GM12878 (cell line): Measurements from ENCODE around the gene RGL1. TPM values are rescaled to one million over a fixed set of nuclear protein-coding genes. Genes with fewer than 3 reads are reported as not detected.
A peak's percentile ranks its signal among the peaks of the same experiment; 100 is the strongest.

Experiments
- ATAC-seq: fragments of 200-7000 bp; cut with Tn5 transposase; 3 replicates; pipeline ENCODE4 v1.9.1; 2020; ENCODE audit warnings: mild to moderate bottlenecking, moderate library complexity
- BruUV-seq: library from RNA; stranded (reverse); fragments of 400-500 nt; replicated peaks from 2 replicates; lab custom pipeline; 2021; lab: Mats Ljungman, UMichigan
- CTCF ChIA-PET: fragments of 300-600 bp; sonication (Branson Sonifier 250); formaldehyde crosslinking; extraction: SDS; loops from one replicate; lab custom pipeline; 2021; ENCODE audit warnings: inconsistent platforms; lab: Yijun Ruan, JAX
- POLR2A ChIA-PET: fragments of 350-600 bp; formaldehyde crosslinking; extraction: SDS; loops from one replicate; lab custom pipeline; 2021; ENCODE audit warnings: inconsistent platforms; lab: Charles Lee
- RAD21 ChIA-PET: fragments of 300-600 bp; sonication (Branson Sonifier 250); formaldehyde crosslinking; loops from one replicate; lab custom pipeline; 2023; ENCODE audit warnings: antibody characterized with exemption; ENCODE audit not compliant: unreplicated experiment; lab: Charles Lee
- SMC1A ChIA-PET: fragments of 300-600 bp; sonication (Branson Sonifier 250); formaldehyde crosslinking; loops from one replicate; lab custom pipeline; 2023; ENCODE audit not compliant: unreplicated experiment, uncharacterized antibody; lab: Charles Lee
- DNase-seq: peaks from one replicate; pipeline ENCODE4 v3.0.0-alpha.2; 2011; ENCODE audit warnings: low read depth, low spot score
- FAIRE-seq: peaks from 3 replicates; lab custom pipeline; 2011; peaks lifted over from hg19 to GRCh38; lab: Jason Lieb, UNC
- H2AFZ ChIP-seq: 2 replicates; pipeline ENCODE4 v1.6.0; 2011; ENCODE audit warnings: low read depth, low read length, control low read depth; ENCODE audit not compliant: control insufficient read depth
- H3K27ac ChIP-seq: 2 replicates; pipeline ENCODE4 v1.5.1; 2011; ENCODE audit warnings: control low read depth; ENCODE audit not compliant: control insufficient read depth, insufficient read depth
- H3K27me3 ChIP-seq, 2 experiments: replicated peaks in 1 of 2; 2 replicates each; pipeline versions ENCODE4 v1.6.0 to v1.6.1; 2011; ENCODE audit warnings: low read length in 1 of 2; ENCODE audit not compliant: control insufficient read depth in 2 of 2, insufficient read depth in 2 of 2
- H3K36me3 ChIP-seq, 2 experiments: 2 replicates each; pipeline ENCODE4 v1.5.1; 2011; ENCODE audit warnings: low read length in 1 of 2; ENCODE audit not compliant: control insufficient read depth in 2 of 2, insufficient read depth in 2 of 2
- H3K4me1 ChIP-seq: 2 replicates; pipeline ENCODE4 v1.6.1; 2011; ENCODE audit warnings: mild to moderate bottlenecking, low read length, moderate library complexity, mixed read lengths; ENCODE audit not compliant: control insufficient read depth, insufficient read depth
- H3K4me2 ChIP-seq: 2 replicates; pipeline ENCODE4 v1.6.0; 2011; ENCODE audit warnings: control low read depth; ENCODE audit not compliant: control insufficient read depth, insufficient read depth
- H3K4me3 ChIP-seq: fragments of 200-600 bp; sonication (generic); 2 replicates; pipeline ENCODE4 v1.5.1; 2016
- H3K79me2 ChIP-seq: 2 replicates; pipeline ENCODE4 v1.6.0; 2011; ENCODE audit warnings: low read length; ENCODE audit not compliant: control insufficient read depth, insufficient read depth
- H3K9ac ChIP-seq: 2 replicates; pipeline ENCODE4 v1.8.0; 2011; ENCODE audit warnings: low read length, control low read depth, mixed read lengths; ENCODE audit not compliant: control insufficient read depth, insufficient read depth
- H3K9me3 ChIP-seq: replicated peaks from 3 replicates; pipeline ENCODE4 v1.5.1; 2011; ENCODE audit warnings: mild to moderate bottlenecking, low read length; ENCODE audit not compliant: control insufficient read depth, insufficient read depth
- H4K20me1 ChIP-seq: 2 replicates; pipeline ENCODE4 v1.6.0; 2011; ENCODE audit not compliant: control insufficient read depth, insufficient read depth
- EGR1 ChIP-seq, 2 experiments: IDR thresholded peaks; 1 replicate in 1 of 2; 2 replicates in 1 of 2; pipeline ENCODE4 v1.6.1; 2011 to 2012; ENCODE audit warnings: low read depth in 2 of 2, low read length in 2 of 2, borderline replicate concordance in 1 of 2, mild to moderate bottlenecking in 1 of 2, moderate library complexity in 1 of 2
- EP300 ChIP-seq, 2 experiments: fragments of 150-350 bp in 1 of 2; IDR thresholded peaks; 2 replicates each; pipeline ENCODE4 v1.6.1; 2011 to 2012; ENCODE audit warnings: low read depth in 2 of 2, low read length in 2 of 2, borderline replicate concordance in 1 of 2, improper control_type of control experiment in 1 of 2, inconsistent platforms in 1 of 2; ENCODE audit not compliant: control insufficient read depth in 1 of 2
- FOXM1 ChIP-seq: IDR thresholded peaks from 2 replicates; pipeline ENCODE4 v1.6.1; 2012; ENCODE audit warnings: low read depth, mild to moderate bottlenecking, inconsistent platforms, low read length, moderate library complexity
- GATAD2B ChIP-seq: fragments of 450-650 bp; conservative IDR thresholded peaks from 2 replicates; pipeline ENCODE4 v1.6.1; 2017; ENCODE audit warnings: low read depth, mild to moderate bottlenecking, moderate library complexity
- HDAC2 ChIP-seq: fragments of 200-600 bp; sonication (generic); IDR thresholded peaks from 2 replicates; pipeline ENCODE4 v1.6.1; 2017
- NFIC ChIP-seq: IDR thresholded peaks from 2 replicates; pipeline ENCODE4 v1.6.1; 2012; ENCODE audit warnings: low read depth, mild to moderate bottlenecking, inconsistent platforms, low read length, moderate library complexity
- NR2F1 ChIP-seq: fragments of 450-650 bp; conservative IDR thresholded peaks from 2 replicates; pipeline ENCODE4 v1.6.1; 2017; ENCODE audit warnings: mild to moderate bottlenecking
- NRF1 ChIP-seq: conservative IDR thresholded peaks from 2 replicates; pipeline ENCODE4 v1.6.1; 2011; ENCODE audit warnings: mild to moderate bottlenecking, low read depth, low read length, improper control_type of control experiment
- PAX8 ChIP-seq: fragments of 450-650 bp; IDR thresholded peaks from 2 replicates; pipeline ENCODE4 v1.6.1; 2017; ENCODE audit warnings: mild to moderate bottlenecking, moderate library complexity
- TAF1 ChIP-seq: IDR thresholded peaks from 2 replicates; pipeline ENCODE4 v1.6.1; 2011; ENCODE audit warnings: mild to moderate bottlenecking, low read depth, low read length, borderline replicate concordance
- TCF3 ChIP-seq: IDR thresholded peaks from 2 replicates; pipeline ENCODE4 v1.6.1; 2012; ENCODE audit warnings: low read depth, mild to moderate bottlenecking, low read length, borderline replicate concordance; ENCODE audit not compliant: insufficient read depth
- WGBS: methylation state at CpG from one replicate; pipeline ENCODE4 v1.1.6; 2016; ENCODE audit warnings: low lambda C conversion rate; ENCODE audit not compliant: insufficient replicate concordance, insufficient coverage; ENCODE audit errors: missing lambda C conversion rate; 5-methylcytosine and 5-hydroxymethylcytosine counted together
- in situ Hi-C: fragments of 300-500 bp; cut with MboI; formaldehyde crosslinking; loops from 9 replicates; pipeline ENCODE4 v1.14.3; 2018; ENCODE audit warnings: mixed read lengths
- intact Hi-C: fragments of 100-400 bp; cut with micrococcal nuclease; formaldehyde crosslinking; loops from one replicate; pipeline ENCODE4 v1.14.2; 2022; ENCODE audit not compliant: unreplicated experiment
- polyA plus RNA-seq, 11 experiments: library from polyadenylated mRNA; depleted of rRNA in 4 of 11; unstranded in 6 of 11; stranded (reverse) in 5 of 11; fragments of >200 nt; fragmentation: Nextera tagmentation in 4 of 11; fragmentation: Illumina TruSeq in 1 of 11; extraction: Ambion mirVana in 4 of 11; extraction: Trizol in 1 of 11; gene quantifications; 1 replicate in 1 of 11; 2 replicates in 10 of 11; pipeline versions ENCODE4 v1.2.1 to v1.2.3, GENCODE V29; 2011 to 2016; ENCODE audit warnings: inconsistent platforms in 2 of 11, missing spikeins in 2 of 11, low read depth in 1 of 11
- total RNA-seq, 4 experiments: library from RNA; depleted of rRNA in 3 of 4; stranded (reverse); fragments of >200 nt in 3 of 4; fragmentation: Illumina TruSeq in 1 of 4; extraction: Trizol in 1 of 4; gene quantifications; 2 replicates each; pipeline versions ENCODE4 v1.2.1 to v1.2.3, GENCODE V29; 2013 to 2021
- TF ChIP-seq, protein P1 (sequence below): IDR thresholded peaks from 2 replicates; pipeline ENCODE4 v1.6.1; 2012; ENCODE audit warnings: low read depth, low read length, improper control_type of control experiment
- TF ChIP-seq, protein P2 (sequence below): IDR thresholded peaks from 2 replicates; pipeline ENCODE4 v1.6.1; 2012; ENCODE audit warnings: improper control_type of control experiment, low read depth, low read length; ENCODE audit not compliant: insufficient replicate concordance
- TF ChIP-seq, protein P3 (sequence below): fragments of 450-650 bp; IDR thresholded peaks from 2 replicates; pipeline ENCODE4 v1.6.1; 2017; ENCODE audit warnings: low read depth, mild to moderate bottlenecking, moderate library complexity

The RGL1 gene
- total and polyA plus RNA-seq, 10 of the 15 experiments (the other 5 are each of a cell fraction or from before 2014, with no cell fraction given), result 8.1 to 25.0 (median 19.0) TPM

DNA sequence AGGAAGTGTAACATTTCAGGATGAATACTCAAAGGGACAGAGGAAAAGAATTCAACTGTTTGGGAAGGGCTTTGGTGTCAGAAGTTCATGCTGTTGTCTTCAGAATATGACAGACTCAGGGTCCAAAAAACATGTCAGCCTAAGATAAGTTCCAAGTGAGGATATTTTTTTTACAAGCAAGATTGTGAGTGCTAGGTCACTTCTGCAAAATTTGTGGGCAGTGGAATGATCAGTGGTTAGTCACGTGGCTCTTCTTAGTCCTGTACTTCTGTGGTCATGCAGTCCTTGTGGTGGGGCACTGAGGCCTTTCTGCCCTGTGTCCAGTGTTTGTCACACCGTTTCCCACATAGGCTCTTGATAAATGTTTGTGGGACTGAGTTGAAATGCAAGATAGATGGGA is 5.2 kb downstream of the RGL1 start:
- ChIA-PET POLR2A (no interaction called here), RAD21 (interaction anchor here (2.2 kb wide), 1 partner anchor 32 kb away, joined by 8 read pairs; no protein-coding TSS in a partner anchor), SMC1A (interaction anchor here (0.9 to 6.4 kb wide), 6 partner anchors 14 to 105 kb away, joined by 3 to 42 read pairs (median 6); no protein-coding TSS in a partner anchor), CTCF (interaction anchor here (0.8 to 1.1 kb wide), 2 partner anchors 23 to 107 kb away, joined by 3 read pairs; no protein-coding TSS in a partner anchor)
- H4K20me1 ChIP-seq, result no peaks in the 10 kb centered on the region
- peak overlapping the region; percentile 74 for H3K4me2 ChIP-seq
- ATAC-seq (peak; percentile 37), FAIRE-seq (no peak), DNase-seq (peak; percentile 40)
- peak overlapping the region; percentile 26; the same call in 1 of the 2 replicates for H3K9ac ChIP-seq
- no peaks in the 10 kb centered on the region for H3K9me3 ChIP-seq
- no peaks in the 10 kb centered on the region for H3K36me3 ChIP-seq
- intact Hi-C loops, result no loop called here
- no peaks in the 10 kb centered on the region for H3K27me3 ChIP-seq
- peaks cover 27% of the 10 kb centered on the region; the same call in 1 of the 2 replicates for H3K4me1 ChIP-seq
- H3K79me2 ChIP-seq, result peaks cover 95% of the 10 kb centered on the region
- in situ Hi-C loops, result no loop called here
- BruUV-seq, result no TSS peak
- WGBS, result 32% methylated on average over 2 of the region's 2 CpGs
- peak overlapping the region; percentile 46 for H3K27ac ChIP-seq
- peak overlapping the region; percentile 90; the same call in 1 of the 2 replicates for H3K4me3 ChIP-seq
- no peak overlapping the region for H2AFZ ChIP-seq
- no peak for TF ChIP-seq GATAD2B
- TF ChIP-seq NR2F1, result no peak
- TF ChIP-seq, protein P1, sequence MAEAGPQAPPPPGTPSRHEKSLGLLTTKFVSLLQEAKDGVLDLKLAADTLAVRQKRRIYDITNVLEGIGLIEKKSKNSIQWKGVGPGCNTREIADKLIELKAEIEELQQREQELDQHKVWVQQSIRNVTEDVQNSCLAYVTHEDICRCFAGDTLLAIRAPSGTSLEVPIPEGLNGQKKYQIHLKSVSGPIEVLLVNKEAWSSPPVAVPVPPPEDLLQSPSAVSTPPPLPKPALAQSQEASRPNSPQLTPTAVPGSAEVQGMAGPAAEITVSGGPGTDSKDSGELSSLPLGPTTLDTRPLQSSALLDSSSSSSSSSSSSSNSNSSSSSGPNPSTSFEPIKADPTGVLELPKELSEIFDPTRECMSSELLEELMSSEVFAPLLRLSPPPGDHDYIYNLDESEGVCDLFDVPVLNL, result no peak
- TF ChIP-seq TAF1, result no peak
- no peak for TF ChIP-seq TCF3
- peak; percentile 52; the same call in 1 of the 2 replicates for TF ChIP-seq FOXM1
- no peak for TF ChIP-seq EGR1 (IDR thresholded peaks at IDR 0.05; ENCODE audit: borderline replicate concordance in 1 of 2, low read depth in 2 of 2, low read length in 2 of 2)
- TF ChIP-seq HDAC2, result no peak
- TF ChIP-seq, protein P2, sequence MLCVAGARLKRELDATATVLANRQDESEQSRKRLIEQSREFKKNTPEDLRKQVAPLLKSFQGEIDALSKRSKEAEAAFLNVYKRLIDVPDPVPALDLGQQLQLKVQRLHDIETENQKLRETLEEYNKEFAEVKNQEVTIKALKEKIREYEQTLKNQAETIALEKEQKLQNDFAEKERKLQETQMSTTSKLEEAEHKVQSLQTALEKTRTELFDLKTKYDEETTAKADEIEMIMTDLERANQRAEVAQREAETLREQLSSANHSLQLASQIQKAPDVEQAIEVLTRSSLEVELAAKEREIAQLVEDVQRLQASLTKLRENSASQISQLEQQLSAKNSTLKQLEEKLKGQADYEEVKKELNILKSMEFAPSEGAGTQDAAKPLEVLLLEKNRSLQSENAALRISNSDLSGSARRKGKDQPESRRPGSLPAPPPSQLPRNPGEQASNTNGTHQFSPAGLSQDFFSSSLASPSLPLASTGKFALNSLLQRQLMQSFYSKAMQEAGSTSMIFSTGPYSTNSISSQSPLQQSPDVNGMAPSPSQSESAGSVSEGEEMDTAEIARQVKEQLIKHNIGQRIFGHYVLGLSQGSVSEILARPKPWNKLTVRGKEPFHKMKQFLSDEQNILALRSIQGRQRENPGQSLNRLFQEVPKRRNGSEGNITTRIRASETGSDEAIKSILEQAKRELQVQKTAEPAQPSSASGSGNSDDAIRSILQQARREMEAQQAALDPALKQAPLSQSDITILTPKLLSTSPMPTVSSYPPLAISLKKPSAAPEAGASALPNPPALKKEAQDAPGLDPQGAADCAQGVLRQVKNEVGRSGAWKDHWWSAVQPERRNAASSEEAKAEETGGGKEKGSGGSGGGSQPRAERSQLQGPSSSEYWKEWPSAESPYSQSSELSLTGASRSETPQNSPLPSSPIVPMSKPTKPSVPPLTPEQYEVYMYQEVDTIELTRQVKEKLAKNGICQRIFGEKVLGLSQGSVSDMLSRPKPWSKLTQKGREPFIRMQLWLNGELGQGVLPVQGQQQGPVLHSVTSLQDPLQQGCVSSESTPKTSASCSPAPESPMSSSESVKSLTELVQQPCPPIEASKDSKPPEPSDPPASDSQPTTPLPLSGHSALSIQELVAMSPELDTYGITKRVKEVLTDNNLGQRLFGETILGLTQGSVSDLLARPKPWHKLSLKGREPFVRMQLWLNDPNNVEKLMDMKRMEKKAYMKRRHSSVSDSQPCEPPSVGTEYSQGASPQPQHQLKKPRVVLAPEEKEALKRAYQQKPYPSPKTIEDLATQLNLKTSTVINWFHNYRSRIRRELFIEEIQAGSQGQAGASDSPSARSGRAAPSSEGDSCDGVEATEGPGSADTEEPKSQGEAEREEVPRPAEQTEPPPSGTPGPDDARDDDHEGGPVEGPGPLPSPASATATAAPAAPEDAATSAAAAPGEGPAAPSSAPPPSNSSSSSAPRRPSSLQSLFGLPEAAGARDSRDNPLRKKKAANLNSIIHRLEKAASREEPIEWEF, result no peak
- peak in 1 of 2 experiments; percentile 37; a peak in 1 of 4 replicates for TF ChIP-seq EP300 (IDR thresholded peaks at IDR 0.05; ENCODE audit: borderline replicate concordance in 1 of 2, control insufficient read depth in 1 of 2, low read depth in 2 of 2, low read length in 2 of 2)
- no peak for TF ChIP-seq NRF1
- TF ChIP-seq PAX8, result no peak
- 0 out of 2 replicates have a peak, but pooled peaks have one; percentile 33 for TF ChIP-seq NFIC
- TF ChIP-seq, protein P3, sequence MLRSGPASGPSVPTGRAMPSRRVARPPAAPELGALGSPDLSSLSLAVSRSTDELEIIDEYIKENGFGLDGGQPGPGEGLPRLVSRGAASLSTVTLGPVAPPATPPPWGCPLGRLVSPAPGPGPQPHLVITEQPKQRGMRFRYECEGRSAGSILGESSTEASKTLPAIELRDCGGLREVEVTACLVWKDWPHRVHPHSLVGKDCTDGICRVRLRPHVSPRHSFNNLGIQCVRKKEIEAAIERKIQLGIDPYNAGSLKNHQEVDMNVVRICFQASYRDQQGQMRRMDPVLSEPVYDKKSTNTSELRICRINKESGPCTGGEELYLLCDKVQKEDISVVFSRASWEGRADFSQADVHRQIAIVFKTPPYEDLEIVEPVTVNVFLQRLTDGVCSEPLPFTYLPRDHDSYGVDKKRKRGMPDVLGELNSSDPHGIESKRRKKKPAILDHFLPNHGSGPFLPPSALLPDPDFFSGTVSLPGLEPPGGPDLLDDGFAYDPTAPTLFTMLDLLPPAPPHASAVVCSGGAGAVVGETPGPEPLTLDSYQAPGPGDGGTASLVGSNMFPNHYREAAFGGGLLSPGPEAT, result 0 out of 2 replicates have a peak, but pooled peaks have one; percentile 18
